ENCODE data around the gene CTNNBL1. TPM values are rescaled to one million over a fixed set of nuclear protein-coding genes. Genes with fewer than 3 reads are reported as not detected.

Gene CTNNBL1
- total RNA-seq, 3 donors from 2014 or later (not counting 1 experiment from before 2014, with no cell fraction given): 59.1 to 75.6 (median 67.6) TPM

- DNase-seq (no peak), ATAC-seq (no peak)
- Histone ChIP-seq H3K4me1 (ENCODE audit: control insufficient read depth, insufficient read depth, low read length) (no peaks in the 10 kb centered on the region), H3K4me3 (ENCODE audit: low read length) (no peak overlapping the region), H3K9me3 (ENCODE audit: control insufficient read depth, insufficient read depth, low read length) (no peaks in the 10 kb centered on the region), H3K27me3 (ENCODE audit: control insufficient read depth, insufficient read depth, low read length) (no peaks in the 10 kb centered on the region), H3K36me3 (ENCODE audit: control insufficient read depth, insufficient read depth, low read length) (no peaks in the 10 kb centered on the region), H3K27ac (ENCODE audit: low read length) (no peak overlapping the region)
- no peaks in the 10 kb centered on the region for H3K27me3 Mint-ChIP-seq (ENCODE audit: low read depth in 2 of 2)
- no peaks in the 10 kb centered on the region for H3K4me1 Mint-ChIP-seq
- intact Hi-C loops (cut with micrococcal nuclease): no loop called here
- H3K4me3 Mint-ChIP-seq: no peak overlapping the region
- WGBS (ENCODE audit: insufficient coverage): 84% methylated on average over 5 of the region's 5 CpGs
- no peak for TF ChIP-seq CTCF (IDR thresholded peaks at IDR 0.05)
- H3K36me3 Mint-ChIP-seq: no peaks in the 10 kb centered on the region
- H3K27ac Mint-ChIP-seq: no peak overlapping the region
- no peaks in the 10 kb centered on the region for H3K9me3 Mint-ChIP-seq
These were observed 196.3 kb downstream of the CTNNBL1 start for GRCh38 chr20:37890108-37890507.

DNA sequence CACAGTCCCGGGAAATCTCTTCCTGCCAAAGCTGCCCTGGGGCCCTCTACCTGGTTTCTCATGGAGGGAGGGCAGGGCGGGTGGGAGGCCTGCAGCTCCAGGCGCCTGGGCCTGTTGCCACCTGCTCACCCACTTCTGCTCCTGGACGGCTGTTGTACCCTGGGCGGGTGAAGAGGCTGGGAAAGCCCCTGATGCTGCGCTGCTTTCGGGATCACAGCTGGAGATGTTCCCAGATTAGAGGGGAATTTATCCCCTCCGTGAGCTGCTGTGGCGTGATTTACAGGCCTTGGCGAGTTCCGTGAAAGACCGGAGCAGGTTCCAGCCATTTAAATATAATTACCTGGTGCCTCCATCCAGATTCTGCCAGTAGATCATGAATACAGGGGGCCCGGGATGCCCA is 196.8 kb downstream of the CTNNBL1 start:
- TF ChIP-seq CTCF (IDR thresholded peaks at IDR 0.05): no peak
- 90% methylated on average over 13 of the region's 13 CpGs for WGBS (ENCODE audit: insufficient coverage)
- Mint-ChIP-seq H3K4me1 (no peaks in the 10 kb centered on the region), H3K36me3 (no peaks in the 10 kb centered on the region), H3K27ac (no peak overlapping the region), H3K9me3 (no peaks in the 10 kb centered on the region), H3K27me3 (ENCODE audit: low read depth in 2 of 2) (no peaks in the 10 kb centered on the region), H3K4me3 (no peak overlapping the region)
- H3K4me3 ChIP-seq (ENCODE audit: low read length): no peak overlapping the region
- intact Hi-C loops (cut with micrococcal nuclease): no loop called here
- ATAC-seq: no peak
- DNase-seq: no peak
- no peaks in the 10 kb centered on the region for H3K4me1 ChIP-seq (ENCODE audit: control insufficient read depth, insufficient read depth, low read length)
- H3K27me3 ChIP-seq (ENCODE audit: control insufficient read depth, insufficient read depth, low read length): no peaks in the 10 kb centered on the region
- H3K9me3 ChIP-seq (ENCODE audit: control insufficient read depth, insufficient read depth, low read length): no peaks in the 10 kb centered on the region
- H3K36me3 ChIP-seq (ENCODE audit: control insufficient read depth, insufficient read depth, low read length): no peaks in the 10 kb centered on the region
- no peak overlapping the region for H3K27ac ChIP-seq (ENCODE audit: low read length)

- intact Hi-C loops (cut with micrococcal nuclease): no loop called here
- H3K27ac ChIP-seq (ENCODE audit: low read length): no peak overlapping the region
- Mint-ChIP-seq H3K36me3 (no peaks in the 10 kb centered on the region), H3K9me3 (no peaks in the 10 kb centered on the region), H3K27me3 (ENCODE audit: low read depth in 2 of 2) (no peaks in the 10 kb centered on the region), H3K4me3 (no peak overlapping the region), H3K4me1 (no peaks in the 10 kb centered on the region), H3K27ac (no peak overlapping the region)
- no peak for TF ChIP-seq CTCF (IDR thresholded peaks at IDR 0.05)
- no peaks in the 10 kb centered on the region for H3K9me3 ChIP-seq (ENCODE audit: control insufficient read depth, insufficient read depth, low read length)
- 45% methylated on average over 9 of the region's 9 CpGs for WGBS (ENCODE audit: insufficient coverage)
- DNase-seq (no peak), ATAC-seq (no peak)
- H3K4me3 ChIP-seq (ENCODE audit: low read length): no peak overlapping the region
- H3K4me1 ChIP-seq (ENCODE audit: control insufficient read depth, insufficient read depth, low read length): no peaks in the 10 kb centered on the region
- no peaks in the 10 kb centered on the region for H3K36me3 ChIP-seq (ENCODE audit: control insufficient read depth, insufficient read depth, low read length)
- no peaks in the 10 kb centered on the region for H3K27me3 ChIP-seq (ENCODE audit: control insufficient read depth, insufficient read depth, low read length)
These were observed 198.2 kb downstream of the CTNNBL1 start for GRCh38 chr20:37892001-37892400.

GRCh38 chr20:37893566-37894241 is 199.9 kb downstream of the CTNNBL1 start:
- Histone ChIP-seq H3K4me1 (ENCODE audit: control insufficient read depth, insufficient read depth, low read length) (no peaks in the 10 kb centered on the region), H3K27me3 (ENCODE audit: control insufficient read depth, insufficient read depth, low read length) (no peaks in the 10 kb centered on the region), H3K4me3 (ENCODE audit: low read length) (no peak overlapping the region), H3K27ac (ENCODE audit: low read length) (no peak overlapping the region), H3K9me3 (ENCODE audit: control insufficient read depth, insufficient read depth, low read length) (no peaks in the 10 kb centered on the region), H3K36me3 (ENCODE audit: control insufficient read depth, insufficient read depth, low read length) (no peaks in the 10 kb centered on the region)
- intact Hi-C loops (cut with micrococcal nuclease): no loop called here
- Mint-ChIP-seq H3K4me1 (no peaks in the 10 kb centered on the region), H3K4me3 (no peak overlapping the region), H3K9me3 (no peaks in the 10 kb centered on the region), H3K27ac (no peak overlapping the region), H3K27me3 (ENCODE audit: low read depth in 2 of 2) (peaks cover 0 to 5% of the 10 kb centered on the region in 2 donors), H3K36me3 (no peaks in the 10 kb centered on the region)
- no peak for TF ChIP-seq CTCF (IDR thresholded peaks at IDR 0.05)
- DNase-seq (no peak), ATAC-seq (no peak)
- 94% methylated on average over 4 of the region's 5 CpGs for WGBS (ENCODE audit: insufficient coverage)

Data from natural killer cell (primary cell).